Skeletal muscle cell (primary cell): Measurements from ENCODE around the gene TRIM16.
A peak's percentile ranks its signal among the peaks of the same experiment; 100 is the strongest.
"Not testable (repeated sequence)": the region's sequence is repeated elsewhere in the genome, so short reads cannot be mapped to it uniquely, and the experiment has no call there.

Experiments used
- DNase-seq: peaks from one replicate; pipeline ENCODE4 v3.0.0-alpha.2; 2010; ENCODE audit warnings: low read depth
- H3K4me3 ChIP-seq: 2 replicates; pipeline ENCODE4 v1.5.1; 2011; ENCODE audit warnings: low read depth, mild to moderate bottlenecking, control low read depth, low read length, moderate library complexity

Gene TRIM16

DNA sequence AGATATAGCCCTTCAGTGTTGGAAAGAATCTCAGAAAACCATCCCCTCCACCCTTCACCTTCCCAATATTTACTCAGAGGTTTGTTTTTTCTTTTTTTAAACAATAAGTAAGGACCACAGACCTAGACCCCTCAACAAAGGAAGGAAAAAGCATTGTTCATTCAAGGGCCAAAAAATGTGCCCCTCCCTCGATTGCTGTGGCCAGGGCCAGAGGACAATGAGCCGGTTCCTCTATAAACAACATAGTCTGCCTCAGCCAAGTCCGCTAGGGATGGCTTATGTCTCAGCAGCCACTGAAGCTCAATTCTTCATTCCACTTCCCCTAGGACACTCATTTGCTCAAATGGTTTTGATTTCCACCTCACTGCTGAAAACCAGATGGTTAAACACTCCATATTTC is 24.0 kb downstream of the TRIM16 start:
- no peak for DNase-seq
- H3K4me3 ChIP-seq, result no peak overlapping the region

DNA sequence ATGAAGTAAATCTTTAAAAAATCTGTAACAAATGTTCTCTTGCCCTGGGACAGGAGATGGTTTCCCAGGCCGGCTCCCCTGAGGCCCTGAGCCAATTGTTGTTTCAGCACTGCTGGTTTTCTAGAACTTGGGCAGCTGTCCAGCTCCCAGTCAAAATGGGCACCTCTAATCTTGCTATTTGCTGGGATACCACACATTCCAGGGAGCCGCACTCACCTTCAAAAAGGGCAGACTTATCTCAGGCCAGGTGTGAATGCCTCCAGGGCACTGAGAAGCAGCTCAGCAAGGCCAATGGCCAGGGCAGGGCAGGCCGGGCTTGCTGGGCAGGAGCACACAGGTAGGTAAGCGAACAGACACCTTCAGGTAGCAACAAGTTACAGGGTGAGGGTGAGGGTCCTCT is 24.4 kb downstream of the TRIM16 start:
- DNase-seq, result no peak
- no peak overlapping the region for H3K4me3 ChIP-seq

DNA sequence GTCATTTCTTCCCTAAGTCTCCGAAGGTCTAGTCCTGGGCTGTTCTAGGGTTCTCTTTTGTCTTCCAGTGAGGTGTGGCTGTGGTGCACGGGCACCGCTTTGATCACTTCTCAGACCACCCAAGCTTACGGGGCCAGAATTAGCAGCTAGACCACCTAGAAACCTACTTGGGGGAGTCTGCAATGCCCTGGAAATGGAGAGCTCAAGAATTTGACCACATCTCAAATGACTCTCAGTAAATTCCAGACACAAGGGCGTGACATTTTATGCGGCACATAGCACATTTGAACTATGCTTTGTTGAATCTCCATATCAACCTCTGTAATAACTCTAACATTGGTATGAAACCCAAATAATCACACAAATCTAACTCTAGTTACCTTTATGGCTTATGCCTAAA is 24.9 kb downstream of the TRIM16 start:
- DNase-seq, result no peak
- no peak overlapping the region for H3K4me3 ChIP-seq

DNA sequence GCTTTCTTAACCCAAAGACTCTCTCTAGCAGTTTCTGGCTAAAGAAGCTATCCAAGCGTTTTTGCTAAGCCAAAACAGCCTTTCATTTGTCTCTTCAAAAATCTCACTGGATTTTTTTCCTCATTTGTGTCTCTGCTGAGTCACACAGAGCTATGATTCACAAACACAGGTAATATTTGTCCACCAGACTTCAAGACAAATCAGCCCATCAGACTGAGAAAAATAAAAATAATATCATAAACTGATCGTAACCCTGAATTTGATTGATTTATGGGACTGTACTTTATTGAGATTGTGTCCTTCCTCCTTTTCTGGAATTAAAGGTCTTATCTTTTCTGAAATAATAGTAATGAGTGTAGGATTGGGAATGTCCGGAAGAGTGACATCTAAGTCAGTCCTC is 25.8 kb downstream of the TRIM16 start:
- DNase-seq, result no peak

DNA sequence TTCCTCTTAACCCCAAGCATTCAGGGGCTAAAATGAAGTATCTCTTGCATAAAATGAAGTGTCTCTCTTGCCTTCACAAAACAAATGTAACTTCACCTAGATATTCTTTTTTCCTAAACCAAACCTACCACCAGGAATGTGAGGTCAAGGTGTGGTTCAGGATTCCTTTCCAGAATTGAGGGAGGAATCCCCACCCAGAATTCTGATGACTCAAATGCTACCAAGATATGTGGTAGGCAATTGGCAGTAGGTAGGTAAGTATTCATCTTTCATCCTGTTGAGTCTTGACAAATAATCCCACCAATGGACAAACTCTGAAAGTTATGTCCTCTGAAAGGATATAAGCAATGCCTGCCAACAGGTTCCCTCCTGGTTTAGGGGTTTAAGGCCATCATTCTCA is 26.2 kb downstream of the TRIM16 start:
- DNase-seq, result no peak

More for the DNA sequence above, 25.8 kb downstream of the TRIM16 start:
- H3K4me3 ChIP-seq, result no peak overlapping the region

DNA sequence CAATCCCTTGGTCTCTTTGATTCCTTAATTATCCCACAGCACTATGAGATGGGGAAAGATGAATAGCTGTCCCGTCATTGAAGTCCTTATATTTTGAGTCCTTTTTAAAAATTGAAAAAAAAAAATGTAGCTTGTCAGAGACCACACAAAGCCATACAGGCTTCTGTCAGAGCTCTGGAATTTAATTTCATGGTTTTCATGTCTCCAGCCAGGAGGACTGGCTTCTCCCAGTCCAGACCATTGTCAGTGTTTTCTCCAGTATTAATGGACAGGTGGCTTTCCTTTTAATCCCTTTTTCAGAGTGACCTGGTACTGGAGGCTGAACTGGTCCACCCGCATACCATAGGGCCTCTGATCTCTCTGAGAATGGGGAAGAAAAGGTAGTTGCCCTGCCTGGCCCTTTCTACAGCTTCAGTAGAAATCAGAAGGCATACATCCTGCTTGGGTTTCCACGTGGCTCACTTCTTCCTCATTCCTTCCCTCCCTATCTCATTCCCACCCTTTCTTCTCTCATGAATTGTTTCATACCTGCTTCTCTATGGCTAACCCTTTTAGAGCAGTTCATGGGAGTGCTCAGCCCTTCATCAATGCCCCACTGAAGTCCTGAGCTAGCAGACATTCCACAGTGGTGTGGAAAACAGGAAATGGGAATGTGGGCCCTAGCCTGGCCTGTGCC is 29.1 kb downstream of the TRIM16 start:
- no peak for DNase-seq
- no peak overlapping the region for H3K4me3 ChIP-seq

More for the DNA sequence above, 26.2 kb downstream of the TRIM16 start:
- no peak overlapping the region for H3K4me3 ChIP-seq

DNA sequence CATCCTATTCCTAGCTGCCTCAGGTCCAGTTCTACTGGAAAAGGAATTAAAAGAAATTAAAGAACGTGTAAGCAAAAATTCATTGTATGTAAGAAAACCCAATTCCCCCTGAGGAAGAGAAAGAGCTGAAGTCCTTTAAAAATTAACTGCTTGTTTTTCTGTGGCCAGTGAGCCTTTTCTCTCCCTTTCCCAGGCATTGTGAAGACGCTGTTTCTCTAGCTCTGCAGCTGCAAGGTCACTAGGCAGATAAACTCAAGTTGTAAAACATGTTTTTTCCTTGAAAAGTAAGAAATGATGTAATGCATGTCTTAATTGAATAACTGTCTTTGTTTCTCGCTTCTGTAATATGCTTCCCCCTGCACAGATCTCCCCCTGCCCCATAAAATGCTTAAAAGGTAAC is 29.7 kb downstream of the TRIM16 start:
- not testable (repeated sequence) for H3K4me3 ChIP-seq, DNase-seq

DNA sequence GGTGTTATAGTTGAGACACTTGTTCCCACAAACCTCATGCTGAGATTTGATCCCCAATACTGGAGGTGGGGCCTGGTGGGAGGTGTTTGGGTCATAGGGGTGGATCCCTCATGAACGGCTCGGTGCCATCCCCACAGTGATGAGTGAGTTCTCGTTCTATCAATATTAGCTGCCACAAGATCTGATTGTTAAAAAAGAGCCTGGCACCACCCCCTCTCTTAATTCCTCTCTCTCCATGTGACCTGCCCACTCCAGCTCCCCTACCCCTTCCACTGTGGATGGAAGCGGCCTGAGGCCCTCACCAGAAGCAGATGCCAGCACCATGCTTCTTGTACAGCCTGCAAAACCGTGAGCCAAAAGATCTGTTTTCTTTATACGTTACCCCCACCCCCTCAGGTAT is 31.2 kb downstream of the TRIM16 start:
- no peak overlapping the region for H3K4me3 ChIP-seq
- no peak for DNase-seq

DNA sequence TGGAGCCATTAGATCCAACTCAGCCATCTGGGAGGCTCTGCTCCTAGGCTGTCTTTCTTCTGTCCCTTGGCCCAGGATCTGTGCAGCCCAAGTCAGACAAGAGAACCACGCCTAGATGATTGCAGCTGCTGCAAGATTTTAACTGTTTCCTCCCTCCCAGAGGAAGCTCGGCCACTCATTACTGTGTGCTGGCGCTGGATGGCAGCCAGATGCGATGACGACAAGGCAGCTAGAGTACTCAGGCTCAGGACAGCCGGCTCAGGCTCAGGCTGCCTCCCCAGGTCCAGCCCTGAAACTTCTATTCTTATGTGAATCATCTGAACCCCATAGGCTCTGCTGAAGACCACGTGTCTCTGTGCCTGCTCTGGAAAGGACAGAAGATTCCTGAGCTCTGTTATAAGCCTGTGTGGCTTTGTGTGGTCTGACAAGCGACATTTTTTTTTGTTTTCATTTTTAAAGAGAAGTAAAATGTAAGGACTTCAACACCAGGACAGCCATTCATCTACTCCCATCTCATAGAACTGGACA is 32.5 kb downstream of the TRIM16 start:
- DNase-seq, result peak; percentile 97
- peak overlapping the region; percentile 83 for H3K4me3 ChIP-seq

DNA sequence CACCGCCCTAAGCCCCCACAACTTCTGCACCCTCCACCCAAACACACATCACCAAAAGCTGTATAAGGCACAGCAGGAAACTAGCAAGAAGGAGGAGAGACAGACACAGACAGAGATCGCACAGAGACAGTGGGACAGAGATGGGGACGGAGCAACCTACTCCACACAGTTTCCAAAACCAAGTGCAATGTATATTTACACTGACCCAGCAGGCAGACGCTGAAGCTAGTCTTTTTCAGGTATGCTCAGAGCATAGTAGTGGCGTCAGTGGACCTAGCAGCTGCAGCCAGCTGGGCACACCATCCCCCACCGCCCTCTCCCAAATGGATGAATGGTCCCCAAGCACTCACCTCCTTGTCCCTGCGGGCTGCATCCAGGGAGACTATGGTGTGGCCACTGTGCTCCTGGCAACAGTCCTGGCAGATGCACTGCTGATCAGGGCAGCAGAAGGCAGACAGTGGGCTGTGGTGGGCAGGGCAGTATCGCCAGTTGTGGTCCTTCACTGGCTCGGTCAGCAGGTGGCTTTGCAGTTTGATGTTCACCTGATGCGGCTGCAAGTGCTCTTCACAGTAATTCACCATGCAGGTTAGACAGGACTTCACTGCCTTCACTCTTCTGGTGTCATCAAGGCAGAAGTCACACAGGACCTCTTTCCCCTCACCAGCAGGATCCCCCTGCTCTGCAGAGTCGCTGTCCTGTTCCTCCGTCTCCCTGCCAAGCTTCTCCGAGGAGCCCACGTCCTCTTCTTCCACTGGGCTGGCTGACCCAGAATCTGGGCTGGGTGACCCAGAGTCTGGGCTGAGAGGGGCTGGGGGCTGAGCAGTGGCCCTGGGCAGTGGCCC is 33.1 kb downstream of the TRIM16 start:
- H3K4me3 ChIP-seq, result peak overlapping the region; percentile 83

DNA sequence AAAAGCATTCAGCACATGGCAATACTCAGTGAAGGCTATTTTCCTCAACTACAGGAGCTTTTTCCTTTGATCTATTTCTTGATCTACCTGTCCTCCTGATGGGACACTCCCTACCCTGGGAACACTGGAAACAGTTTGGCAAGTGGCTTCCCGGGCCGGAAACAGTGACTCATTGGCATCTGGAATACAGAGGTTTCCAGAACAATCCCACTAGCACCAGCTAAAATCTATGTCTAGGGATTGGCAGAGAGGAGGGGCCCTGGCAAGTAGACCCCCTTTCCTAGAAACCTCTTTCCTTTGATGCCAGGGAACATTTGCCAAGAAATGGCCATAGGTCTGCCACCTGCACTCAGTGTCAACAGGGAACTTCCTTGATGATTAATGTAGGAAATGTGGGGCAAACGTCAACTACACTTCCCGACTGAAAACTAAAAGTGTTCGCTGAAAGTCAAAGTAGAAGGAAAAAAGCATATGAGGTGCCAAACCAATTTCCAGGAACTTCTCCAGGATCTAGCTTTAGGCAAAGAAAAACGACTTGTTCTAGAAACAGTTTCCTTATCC is 34.2 kb downstream of the TRIM16 start:
- DNase-seq, result no peak

More for the DNA sequence above, 33.1 kb downstream of the TRIM16 start:
- no peak for DNase-seq

DNA sequence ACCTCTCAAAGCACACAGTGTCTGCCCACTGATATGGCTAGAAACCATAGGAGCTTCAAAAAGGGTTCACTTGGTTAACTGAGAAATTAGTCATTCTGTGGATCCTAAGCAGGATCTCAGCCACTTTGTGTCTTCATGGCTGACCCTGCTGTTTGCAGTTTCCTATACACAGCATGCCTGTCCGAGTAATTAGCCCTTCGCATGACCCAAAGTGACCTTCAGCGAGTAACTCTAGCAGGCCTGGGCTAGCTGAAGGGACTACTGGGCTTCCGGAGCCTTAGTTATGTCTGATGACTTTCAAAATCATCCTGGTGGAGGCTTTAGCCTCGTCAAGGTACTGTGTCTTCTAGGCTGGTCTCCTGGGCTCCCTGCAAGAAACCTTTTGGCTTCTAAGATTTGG is 35.7 kb downstream of the TRIM16 start:
- H3K4me3 ChIP-seq, result peak overlapping the region; percentile 17
- no peak for DNase-seq

More for the DNA sequence above, 34.2 kb downstream of the TRIM16 start:
- H3K4me3 ChIP-seq, result peak overlapping the region; percentile 83

DNA sequence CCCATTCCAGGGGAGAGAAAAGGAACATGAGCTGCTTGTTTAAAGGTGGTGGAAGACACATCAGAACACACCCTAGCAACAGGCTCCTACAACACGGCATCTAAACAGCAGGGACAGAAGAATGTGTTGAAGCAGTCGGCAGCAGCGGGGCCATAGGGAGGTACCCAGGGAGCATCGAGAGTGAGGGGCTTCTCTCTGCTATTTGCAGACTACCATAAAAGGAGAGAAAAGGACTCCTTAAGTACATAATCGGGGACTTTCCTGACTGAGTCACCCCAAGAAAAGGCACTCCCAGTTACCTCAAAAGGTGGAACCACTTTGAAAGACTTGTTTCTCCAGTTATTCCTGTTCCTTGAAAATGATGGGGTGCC is 38.2 kb downstream of the TRIM16 start:
- not testable (repeated sequence) for DNase-seq, H3K4me3 ChIP-seq

DNA sequence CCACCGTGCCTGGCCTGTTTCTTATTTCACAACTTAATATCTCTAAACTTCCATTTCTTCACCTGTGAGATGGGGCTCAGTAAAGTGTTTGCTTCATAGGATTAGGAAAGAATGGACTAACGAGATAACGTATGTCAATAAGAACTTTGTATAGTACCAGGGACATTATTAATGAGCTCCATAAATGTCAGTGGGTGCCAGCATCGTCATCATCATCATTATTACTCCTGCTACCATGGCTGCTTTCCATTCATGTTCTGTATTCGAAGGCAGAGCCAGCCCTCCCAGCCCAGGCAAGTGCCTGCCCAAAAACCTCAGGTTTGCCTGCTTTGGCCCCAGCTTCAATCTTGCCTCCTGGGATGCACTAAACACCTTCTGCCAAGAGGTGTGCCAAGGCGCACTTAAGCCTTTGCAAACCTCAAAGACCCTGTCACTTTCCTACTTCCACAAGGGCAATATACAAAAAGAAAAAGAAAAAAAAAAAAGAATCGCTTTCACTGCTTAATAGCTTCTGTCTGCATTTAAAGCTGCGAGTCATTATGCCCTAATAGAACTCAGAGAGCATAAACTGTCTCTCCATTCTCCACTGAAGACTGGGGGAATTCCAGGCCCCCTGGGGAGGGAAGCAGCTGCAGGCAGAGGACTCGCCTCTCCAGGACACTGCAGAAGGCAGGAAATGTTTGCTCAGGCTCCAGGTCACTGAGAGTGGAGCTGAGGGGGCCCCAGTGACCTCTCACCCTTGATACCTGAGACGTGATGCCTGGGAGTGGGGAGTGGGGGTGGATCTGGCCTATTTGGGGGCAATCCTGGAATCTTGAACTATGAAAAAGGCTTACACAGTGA is 38.8 kb downstream of the TRIM16 start:
- not testable (repeated sequence) for H3K4me3 ChIP-seq, DNase-seq

DNA sequence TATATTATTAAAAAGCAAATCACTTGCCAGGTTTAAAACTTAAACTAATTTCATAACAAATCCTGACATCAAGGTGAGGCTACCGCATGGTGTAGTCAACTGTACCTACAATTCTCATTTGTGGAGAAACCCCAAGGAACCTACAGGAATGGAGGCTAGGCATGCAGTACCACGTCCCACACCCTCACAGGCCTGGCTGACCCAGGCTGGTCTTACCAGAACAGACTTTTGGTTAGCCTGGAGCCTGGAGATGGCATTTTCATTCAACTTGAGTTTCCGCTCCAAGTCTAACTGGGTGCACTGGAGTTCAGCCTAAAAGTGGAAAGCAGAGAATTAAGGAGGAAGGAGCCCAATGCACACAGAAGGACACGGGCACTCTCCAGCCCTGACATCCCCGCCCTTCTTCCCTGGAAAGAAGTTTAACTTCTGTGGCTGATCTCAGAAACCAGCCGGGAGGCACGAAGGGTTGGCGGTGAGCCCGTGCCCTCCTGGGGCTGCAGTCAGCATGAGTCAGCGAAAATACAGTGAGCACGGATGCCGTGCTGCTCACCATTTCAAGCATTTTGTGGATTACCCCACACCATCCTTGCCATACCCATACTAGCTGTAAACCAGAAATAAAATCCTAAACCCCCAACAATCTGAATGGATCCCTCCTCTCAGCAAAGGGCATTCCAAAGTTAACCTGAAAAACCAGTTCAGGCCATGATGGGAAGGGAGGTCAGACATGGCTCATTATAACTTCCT is 41.4 kb downstream of the TRIM16 start:
- H3K4me3 ChIP-seq, DNase-seq: not testable (repeated sequence)

DNA sequence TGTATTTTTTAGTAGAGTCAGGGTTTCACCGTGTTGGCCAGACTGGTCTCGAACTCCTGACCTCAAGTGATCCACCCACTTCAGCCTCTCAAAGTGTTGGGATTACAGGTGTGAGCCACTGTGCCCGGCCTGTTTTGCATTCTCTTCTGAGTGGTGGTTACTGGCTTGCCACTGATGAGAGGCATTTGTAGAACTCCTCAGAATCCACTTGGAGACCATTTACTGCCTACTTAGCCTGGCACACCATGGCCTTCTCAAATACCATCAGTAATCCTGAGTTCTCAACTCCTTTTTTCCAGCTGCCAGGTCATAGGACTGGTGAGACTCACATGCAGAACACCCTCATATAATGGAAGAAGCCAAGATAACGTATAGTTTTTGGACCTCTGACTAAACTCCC is 42.1 kb downstream of the TRIM16 start:
- H3K4me3 ChIP-seq, DNase-seq: not testable (repeated sequence)

DNA sequence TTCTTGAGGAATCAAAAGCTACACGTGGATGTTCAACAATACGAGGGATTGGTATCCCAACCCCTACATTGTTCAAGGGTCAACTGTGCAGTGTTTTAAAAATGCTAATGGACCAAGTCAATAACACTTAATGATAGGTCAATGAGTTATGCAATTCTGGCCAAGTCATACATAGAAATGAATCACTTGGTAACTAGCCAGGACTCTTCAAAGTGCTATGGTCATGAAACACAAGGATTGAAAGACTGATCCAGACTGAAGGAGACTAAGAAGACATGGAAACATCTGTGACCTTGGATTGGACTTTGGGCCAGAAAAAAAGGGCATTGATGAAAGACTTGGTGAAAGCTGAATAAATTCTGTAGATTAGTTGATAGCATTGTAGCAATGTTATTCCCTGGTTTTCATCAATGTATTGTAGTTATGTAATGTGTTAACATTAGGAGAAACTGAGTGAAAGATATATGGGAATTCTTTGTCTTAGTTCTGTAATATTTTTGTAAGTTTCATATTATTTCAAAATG is 53.1 kb downstream of the TRIM16 start:
- H3K4me3 ChIP-seq, DNase-seq: not testable (repeated sequence)

DNA sequence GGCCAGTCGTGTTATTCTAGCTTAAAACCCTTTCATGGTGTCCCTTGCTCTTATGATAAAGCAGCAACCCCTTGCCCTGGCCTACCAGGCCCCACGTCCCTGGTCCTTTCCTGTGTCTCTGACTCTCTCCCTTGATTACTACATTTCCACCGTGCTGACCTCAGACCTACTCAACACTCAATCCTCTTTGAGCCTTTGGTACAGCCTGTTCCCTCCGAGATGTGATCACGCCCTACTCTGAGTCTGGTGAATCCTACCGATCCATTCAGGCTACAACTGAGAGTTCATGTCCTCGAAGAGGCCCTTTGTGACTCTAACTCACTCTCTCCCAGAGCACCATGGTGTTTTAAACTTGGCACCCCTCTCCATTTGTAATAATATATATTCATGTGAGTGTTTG is 54.1 kb downstream of the TRIM16 start:
- DNase-seq, result peak; percentile 61
- H3K4me3 ChIP-seq, result not testable (repeated sequence)
